Astrocyte of the hippocampus (primary cell): ENCODE results near the gene ABLIM3.

Experiments
- DNase-seq: peaks from one replicate; pipeline ENCODE4 v3.0.0; 2011; ENCODE audit warnings: low read depth, low spot score

The ABLIM3 gene

GRCh38 chr5:149188383-149188782 is 47.1 kb downstream of the ABLIM3 start:
- no peak for DNase-seq

GRCh38 chr5:149195337-149195887 is 54.1 kb downstream of the ABLIM3 start:
- no peak for DNase-seq

GRCh38 chr5:149195962-149196361 is 54.7 kb downstream of the ABLIM3 start:
- no peak for DNase-seq

- DNase-seq: no peak
These were observed 56.9 kb downstream of the ABLIM3 start for GRCh38 chr5:149198148-149198547.

- no peak for DNase-seq
These were observed 59.1 kb downstream of the ABLIM3 start for GRCh38 chr5:149200355-149200754.

GRCh38 chr5:149201121-149201637 is 59.9 kb downstream of the ABLIM3 start:
- no peak for DNase-seq

- DNase-seq: no peak
These were observed 61.7 kb downstream of the ABLIM3 start for GRCh38 chr5:149202910-149203451.

- no peak for DNase-seq
These were observed 62.7 kb downstream of the ABLIM3 start for GRCh38 chr5:149203921-149204441.

GRCh38 chr5:149205625-149206523 is 64.6 kb downstream of the ABLIM3 start:
- DNase-seq: peak; percentile 48

GRCh38 chr5:149206524-149207141 is 65.3 kb downstream of the ABLIM3 start:
- no peak for DNase-seq

GRCh38 chr5:149207831-149208230 is 66.5 kb downstream of the ABLIM3 start:
- no peak for DNase-seq

GRCh38 chr5:149210225-149210624 is 68.9 kb downstream of the ABLIM3 start:
- DNase-seq: peak; percentile 69

- DNase-seq: no peak
These were observed 69.7 kb downstream of the ABLIM3 start for GRCh38 chr5:149210968-149211490.

GRCh38 chr5:149211566-149211965 is 70.3 kb downstream of the ABLIM3 start:
- DNase-seq: peak; percentile 57

- peak; percentile 90 for DNase-seq
These were observed 71.1 kb downstream of the ABLIM3 start for GRCh38 chr5:149212198-149212951.

- DNase-seq: no peak
These were observed 72.1 kb downstream of the ABLIM3 start for GRCh38 chr5:149213264-149213880.

GRCh38 chr5:149215478-149216090 is 74.3 kb downstream of the ABLIM3 start:
- DNase-seq: no peak

- no peak for DNase-seq
These were observed 75.2 kb downstream of the ABLIM3 start for GRCh38 chr5:149216496-149216895.

GRCh38 chr5:149217096-149217802 is 76.0 kb downstream of the ABLIM3 start:
- no peak for DNase-seq
